GM12878 (cell line): ENCODE measurements around the gene TUBA8.
"Not testable (repeated sequence)": the region's sequence is repeated elsewhere in the genome, so short reads cannot be mapped to it uniquely, and the experiment has no call there.

Experiments used
- ATF7 ChIP-seq: fragments of 450-650 bp; IDR thresholded peaks from 2 replicates; pipeline ENCODE4 v1.6.1; 2016; ENCODE audit warnings: low read depth, mild to moderate bottlenecking
- CREB1 ChIP-seq: IDR thresholded peaks from 2 replicates; pipeline ENCODE4 v1.6.1; 2012; ENCODE audit warnings: low read depth, mild to moderate bottlenecking, inconsistent platforms
- DPF2 ChIP-seq: fragments of 450-650 bp; IDR thresholded peaks from 2 replicates; pipeline ENCODE4 v1.6.1; 2017; ENCODE audit warnings: mild to moderate bottlenecking
- FOXM1 ChIP-seq: IDR thresholded peaks from 2 replicates; pipeline ENCODE4 v1.6.1; 2012; ENCODE audit warnings: low read depth, mild to moderate bottlenecking, inconsistent platforms, low read length, moderate library complexity
- HDAC2 ChIP-seq: fragments of 200-600 bp; sonication (generic); IDR thresholded peaks from 2 replicates; pipeline ENCODE4 v1.6.1; 2017
- NFIC ChIP-seq: IDR thresholded peaks from 2 replicates; pipeline ENCODE4 v1.6.1; 2012; ENCODE audit warnings: low read depth, mild to moderate bottlenecking, inconsistent platforms, low read length, moderate library complexity
- RAD21 ChIP-seq: IDR thresholded peaks from 2 replicates; pipeline ENCODE4 v1.6.1; 2011; ENCODE audit warnings: mild to moderate bottlenecking, low read depth, low read length, moderate library complexity; ENCODE audit not compliant: insufficient read depth
- SKIL ChIP-seq: fragments of 450-650 bp; IDR thresholded peaks from 2 replicates; pipeline ENCODE4 v1.6.1; 2017; ENCODE audit warnings: mild to moderate bottlenecking, low read depth, inconsistent platforms; ENCODE audit not compliant: poor library complexity, severe bottlenecking
- SMC3 ChIP-seq: IDR thresholded peaks from 2 replicates; pipeline ENCODE4 v1.6.1; 2011; ENCODE audit warnings: low read length, improper control_type of control experiment, borderline replicate concordance
- SP1 ChIP-seq: IDR thresholded peaks from one replicate; pipeline ENCODE4 v1.6.1; 2011; ENCODE audit warnings: low read depth, low read length
- TARDBP ChIP-seq: IDR thresholded peaks from 2 replicates; pipeline ENCODE4 v1.6.1; 2016; ENCODE audit warnings: borderline replicate concordance
- USF2 ChIP-seq: IDR thresholded peaks from 2 replicates; pipeline ENCODE4 v1.6.1; 2011; ENCODE audit warnings: low read depth, low read length, improper control_type of control experiment, borderline replicate concordance
- TF ChIP-seq, protein P1 (sequence below), 3 experiments: IDR thresholded peaks in 2 of 3; conservative IDR thresholded peaks in 1 of 3; 2 replicates each; pipeline ENCODE4 v1.5.1; 2011; ENCODE audit warnings: low read depth in 3 of 3, low read length in 3 of 3, mild to moderate bottlenecking in 3 of 3, control low read depth in 2 of 3, moderate library complexity in 2 of 3, inconsistent platforms in 1 of 3, mixed read lengths in 1 of 3; ENCODE audit not compliant: control insufficient read depth in 2 of 3, insufficient read depth in 1 of 3; ENCODE audit errors: extremely low read depth in 1 of 3
- TF ChIP-seq, protein P2 (sequence below): IDR thresholded peaks from 2 replicates; pipeline ENCODE4 v1.6.1; 2012; ENCODE audit warnings: low read depth, low read length, improper control_type of control experiment

DNA sequence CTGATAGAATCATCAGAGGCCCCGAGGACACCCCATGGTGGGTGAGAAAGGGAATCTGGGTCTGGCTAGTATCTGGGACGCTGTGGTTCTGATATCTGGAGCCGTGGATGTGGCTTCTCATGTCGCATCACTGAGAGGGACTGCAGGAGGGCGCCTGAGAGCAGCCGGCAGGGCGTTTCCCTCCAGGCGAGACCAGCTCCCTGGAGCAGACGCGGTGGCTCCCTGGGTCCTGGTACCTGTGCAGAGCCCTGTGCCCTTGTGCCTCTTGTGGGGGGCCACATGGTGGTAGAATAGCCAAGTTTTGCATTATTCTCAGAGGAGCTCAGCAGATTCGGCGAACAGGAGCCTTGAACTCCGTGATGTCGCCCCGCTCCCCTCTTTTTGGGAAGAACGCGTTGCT is 59.7 kb downstream of the TUBA8 start:
- not testable (repeated sequence) for TF ChIP-seq SKIL, USF2, DPF2, NFIC, CREB1, ATF7, RAD21, SMC3, FOXM1, HDAC2, TARDBP, SP1
- TF ChIP-seq, protein P1, sequence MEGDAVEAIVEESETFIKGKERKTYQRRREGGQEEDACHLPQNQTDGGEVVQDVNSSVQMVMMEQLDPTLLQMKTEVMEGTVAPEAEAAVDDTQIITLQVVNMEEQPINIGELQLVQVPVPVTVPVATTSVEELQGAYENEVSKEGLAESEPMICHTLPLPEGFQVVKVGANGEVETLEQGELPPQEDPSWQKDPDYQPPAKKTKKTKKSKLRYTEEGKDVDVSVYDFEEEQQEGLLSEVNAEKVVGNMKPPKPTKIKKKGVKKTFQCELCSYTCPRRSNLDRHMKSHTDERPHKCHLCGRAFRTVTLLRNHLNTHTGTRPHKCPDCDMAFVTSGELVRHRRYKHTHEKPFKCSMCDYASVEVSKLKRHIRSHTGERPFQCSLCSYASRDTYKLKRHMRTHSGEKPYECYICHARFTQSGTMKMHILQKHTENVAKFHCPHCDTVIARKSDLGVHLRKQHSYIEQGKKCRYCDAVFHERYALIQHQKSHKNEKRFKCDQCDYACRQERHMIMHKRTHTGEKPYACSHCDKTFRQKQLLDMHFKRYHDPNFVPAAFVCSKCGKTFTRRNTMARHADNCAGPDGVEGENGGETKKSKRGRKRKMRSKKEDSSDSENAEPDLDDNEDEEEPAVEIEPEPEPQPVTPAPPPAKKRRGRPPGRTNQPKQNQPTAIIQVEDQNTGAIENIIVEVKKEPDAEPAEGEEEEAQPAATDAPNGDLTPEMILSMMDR (IDR thresholded peaks at IDR 0.05 in 2 of 3, conservative IDR thresholded peaks at IDR 0.05 in 1 of 3; ENCODE audit: control insufficient read depth in 2 of 3, extremely low read depth in 1 of 3, insufficient read depth in 1 of 3, low read depth in 3 of 3, low read length in 3 of 3) = not testable (repeated sequence)
- TF ChIP-seq, protein P2, sequence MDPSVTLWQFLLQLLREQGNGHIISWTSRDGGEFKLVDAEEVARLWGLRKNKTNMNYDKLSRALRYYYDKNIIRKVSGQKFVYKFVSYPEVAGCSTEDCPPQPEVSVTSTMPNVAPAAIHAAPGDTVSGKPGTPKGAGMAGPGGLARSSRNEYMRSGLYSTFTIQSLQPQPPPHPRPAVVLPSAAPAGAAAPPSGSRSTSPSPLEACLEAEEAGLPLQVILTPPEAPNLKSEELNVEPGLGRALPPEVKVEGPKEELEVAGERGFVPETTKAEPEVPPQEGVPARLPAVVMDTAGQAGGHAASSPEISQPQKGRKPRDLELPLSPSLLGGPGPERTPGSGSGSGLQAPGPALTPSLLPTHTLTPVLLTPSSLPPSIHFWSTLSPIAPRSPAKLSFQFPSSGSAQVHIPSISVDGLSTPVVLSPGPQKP = not testable (repeated sequence)
